Transverse colon (tissue), 4 donors: Measurements from ENCODE around the gene IDUA. TPM values are rescaled to one million over a fixed set of nuclear protein-coding genes. Genes with fewer than 3 reads are reported as not detected.

Experiments
- DNase-seq: peaks from one replicate; pipeline ENCODE4 v3.0.0-alpha.2; 2019
- H3K27ac ChIP-seq, 4 donors: fragments of 200-600 bp; sonication (generic); 2 replicates each; pipeline ENCODE4 v1.5.1; 2016 to 2018; ENCODE audit warnings: inconsistent platforms in 4 of 4
- H3K27me3 ChIP-seq: fragments of 200-600 bp; sonication (generic); 2 replicates; pipeline ENCODE4 v1.5.1; 2017; ENCODE audit warnings: inconsistent platforms
- H3K36me3 ChIP-seq, 4 donors: fragments of 200-600 bp; sonication (generic); 2 replicates each; pipeline ENCODE4 v1.5.1; 2017 to 2019; ENCODE audit warnings: inconsistent platforms in 4 of 4
- H3K4me1 ChIP-seq, 4 donors: fragments of 200-600 bp; sonication (generic); 2 replicates each; pipeline ENCODE4 v1.5.1; 2017 to 2020; ENCODE audit warnings: inconsistent platforms in 4 of 4
- H3K4me3 ChIP-seq, 4 donors: fragments of 200-600 bp; sonication (generic); 1 replicate in 1 of 4; 2 replicates in 3 of 4; pipeline versions ENCODE4 v1.5.1 to v1.6.1; 2017 to 2019; ENCODE audit warnings: inconsistent platforms in 4 of 4
- H3K9me3 ChIP-seq, 2 donors: fragments of 200-600 bp; sonication (generic); 2 replicates each; pipeline ENCODE4 v1.5.1; 2017 to 2019; ENCODE audit warnings: inconsistent platforms in 2 of 2
- EP300 ChIP-seq: sonication (generic); formaldehyde crosslinking; IDR thresholded peaks from one replicate; pipeline ENCODE4 v1.6.1; 2017; ENCODE audit warnings: antibody characterized with exemption, low read depth
- POLR2A ChIP-seq: fragments of 450-650 bp; IDR thresholded peaks from one replicate; pipeline ENCODE4 v1.6.1; 2016; ENCODE audit warnings: antibody characterized with exemption, mild to moderate bottlenecking, moderate library complexity
- POLR2AphosphoS5 ChIP-seq, 3 donors: sonication (generic); formaldehyde crosslinking; IDR thresholded peaks; one replicate each; pipeline ENCODE4 v1.6.1; 2016; ENCODE audit warnings: antibody characterized with exemption in 3 of 3
- WGBS, 2 donors: methylation state at CpG; one replicate each; pipeline ENCODE4 v1.1.5; 2018; ENCODE audit warnings: low coverage in 1 of 2; 5-methylcytosine and 5-hydroxymethylcytosine counted together
- in situ Hi-C, 4 donors: fragments of 200-750 bp; cut with MboI; loops; one replicate each; pipeline versions ENCODE4 v1.15.0 to v1.15.1; 2017; ENCODE audit warnings: low sequenced_read_pairs in 3 of 4, low pct_ligation_motif_present in 1 of 4, low pct_unique_long_range_greater_than_20kb in 1 of 4
- intact Hi-C: fragments of 100-400 bp; cut with DNase I; formaldehyde crosslinking; loops from one replicate; pipeline ENCODE4 v1.15.1; 2023; ENCODE audit warnings: low total_unique reads
- total RNA-seq, 4 donors: library from RNA; depleted of rRNA; stranded (reverse); fragments of >200 nt; gene quantifications; one replicate each; pipeline ENCODE4 v1.1.0, GENCODE V29; 2016
- TF ChIP-seq, protein P1 (sequence below), 5 experiments: fragments of 200-600 bp in 3 of 5; fragments of 450-650 bp in 2 of 5; sonication (generic) in 3 of 5; IDR thresholded peaks; 1 replicate in 2 of 5; 2 replicates in 3 of 5; pipeline ENCODE4 v1.5.1; 2016 to 2017; ENCODE audit warnings: antibody characterized with exemption in 5 of 5, inconsistent platforms in 3 of 5, mild to moderate bottlenecking in 2 of 5, moderate library complexity in 1 of 5

Gene IDUA
- total RNA-seq, 4 donors from 2014 or later, result 25.9 to 78.6 (median 40.4) TPM

DNA sequence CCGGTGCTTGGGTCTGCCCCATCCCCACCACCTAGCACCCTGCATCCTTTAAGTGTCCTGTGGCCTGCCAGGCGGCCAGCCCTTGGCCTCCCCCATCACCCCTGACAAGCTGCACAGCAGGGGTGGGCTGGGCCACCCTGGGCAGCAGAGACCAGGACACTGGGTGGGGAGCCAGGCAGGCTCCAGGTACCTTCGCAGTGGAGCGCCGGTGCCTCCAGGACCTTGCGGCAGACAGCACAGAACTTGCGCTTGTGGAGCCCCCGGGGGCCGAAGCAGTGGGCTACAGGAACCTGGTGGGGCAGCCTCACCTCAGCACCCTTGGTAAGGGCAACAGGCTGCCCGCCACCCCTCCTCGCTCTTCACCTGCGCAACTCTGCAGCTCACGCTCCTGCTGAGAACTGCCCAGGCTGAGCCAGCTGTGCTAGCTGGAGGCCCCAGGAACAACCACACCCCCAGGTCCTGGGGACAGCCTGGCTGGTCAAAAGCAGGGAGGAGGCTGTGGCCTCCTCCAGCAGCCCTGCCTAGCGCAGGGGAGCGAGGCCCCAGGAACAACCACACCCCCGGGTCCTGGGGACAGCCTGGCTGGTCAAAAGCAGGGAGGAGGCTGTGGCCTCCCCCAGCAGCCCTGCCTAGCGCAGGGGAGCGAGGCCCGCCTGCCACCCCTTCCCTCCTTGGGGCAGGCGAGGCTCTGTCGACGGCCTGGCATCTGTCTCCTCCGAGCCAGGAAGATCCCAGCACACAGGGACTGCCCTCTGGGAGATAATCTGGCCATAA lies 18.0 kb upstream of the IDUA start:
- peaks cover 0 to 8% (median 0%) of the 10 kb centered on the region in 4 donors for H3K36me3 ChIP-seq
- WGBS, 2 donors, result 82% methylated on average over 22 of the region's 23 CpGs; no CpG with 5 or more reads in 1 of the 2 donors
- peak overlapping the region in 2 of 4 donors; percentile 22 to 57 for H3K27ac ChIP-seq
- in situ Hi-C loops (no loop called here), intact Hi-C loops (no loop called here)
- TF ChIP-seq POLR2A (no peak), POLR2AphosphoS5 (IDR thresholded peaks at IDR 0.05) (no peak), EP300 (no peak)
- TF ChIP-seq, protein P1, sequence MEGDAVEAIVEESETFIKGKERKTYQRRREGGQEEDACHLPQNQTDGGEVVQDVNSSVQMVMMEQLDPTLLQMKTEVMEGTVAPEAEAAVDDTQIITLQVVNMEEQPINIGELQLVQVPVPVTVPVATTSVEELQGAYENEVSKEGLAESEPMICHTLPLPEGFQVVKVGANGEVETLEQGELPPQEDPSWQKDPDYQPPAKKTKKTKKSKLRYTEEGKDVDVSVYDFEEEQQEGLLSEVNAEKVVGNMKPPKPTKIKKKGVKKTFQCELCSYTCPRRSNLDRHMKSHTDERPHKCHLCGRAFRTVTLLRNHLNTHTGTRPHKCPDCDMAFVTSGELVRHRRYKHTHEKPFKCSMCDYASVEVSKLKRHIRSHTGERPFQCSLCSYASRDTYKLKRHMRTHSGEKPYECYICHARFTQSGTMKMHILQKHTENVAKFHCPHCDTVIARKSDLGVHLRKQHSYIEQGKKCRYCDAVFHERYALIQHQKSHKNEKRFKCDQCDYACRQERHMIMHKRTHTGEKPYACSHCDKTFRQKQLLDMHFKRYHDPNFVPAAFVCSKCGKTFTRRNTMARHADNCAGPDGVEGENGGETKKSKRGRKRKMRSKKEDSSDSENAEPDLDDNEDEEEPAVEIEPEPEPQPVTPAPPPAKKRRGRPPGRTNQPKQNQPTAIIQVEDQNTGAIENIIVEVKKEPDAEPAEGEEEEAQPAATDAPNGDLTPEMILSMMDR (IDR thresholded peaks at IDR 0.05), result no peak
- H3K4me1 ChIP-seq, result peaks cover 11 to 50% (median 38%) of the 10 kb centered on the region in 4 donors
- H3K9me3 ChIP-seq, result no peaks in the 10 kb centered on the region
- no peaks in the 10 kb centered on the region for H3K27me3 ChIP-seq
- no peak overlapping the region for H3K4me3 ChIP-seq
- DNase-seq, result no peak

DNA sequence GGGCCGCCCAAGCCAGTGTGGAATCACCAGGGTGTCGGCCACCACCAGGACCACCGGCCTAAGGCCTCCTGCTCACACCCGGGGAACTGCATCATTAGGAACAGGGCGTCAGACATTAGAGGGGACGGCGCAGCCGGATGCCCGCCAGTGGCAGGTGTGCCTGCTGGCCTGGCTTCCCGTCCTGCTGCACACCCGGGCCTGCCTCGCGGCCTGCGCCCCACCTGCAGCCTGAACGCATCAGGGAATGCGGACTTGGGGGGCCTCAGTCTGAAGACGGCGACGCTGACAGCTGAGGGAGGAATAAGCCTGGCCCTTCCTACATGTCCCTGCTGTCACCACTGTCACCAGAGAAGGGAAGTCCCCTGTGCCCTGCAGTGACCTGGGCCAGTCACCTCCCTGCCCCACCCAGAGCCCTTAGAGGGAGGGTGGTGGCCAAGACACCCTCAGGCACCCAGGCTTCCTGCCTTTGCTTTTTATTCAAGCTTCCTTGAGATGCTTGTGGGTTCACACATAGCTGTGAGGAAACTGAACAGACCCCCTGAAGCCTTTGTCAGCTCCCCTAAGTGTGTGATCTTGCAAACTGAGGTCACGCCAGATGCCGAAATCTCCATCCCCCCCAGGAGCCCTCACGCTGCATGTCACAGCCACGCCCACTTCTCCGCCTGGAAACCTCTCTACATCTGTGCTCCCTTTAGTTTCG lies 16.6 kb upstream of the IDUA start:
- peaks cover 11 to 53% (median 40%) of the 10 kb centered on the region in 4 donors for H3K4me1 ChIP-seq
- H3K27ac ChIP-seq, result peak overlapping the region; percentile 82 to 89 (median 87)
- H3K4me3 ChIP-seq, result no peak overlapping the region
- 60 to 86% methylated on average over 1 to 17 of the region's 25 CpGs for WGBS, 2 donors
- H3K36me3 ChIP-seq, result peaks cover 0 to 8% (median 0%) of the 10 kb centered on the region in 4 donors
- in situ Hi-C loops, result no loop called here
- H3K27me3 ChIP-seq, result no peaks in the 10 kb centered on the region
- H3K9me3 ChIP-seq, result no peaks in the 10 kb centered on the region
- TF ChIP-seq POLR2AphosphoS5 (IDR thresholded peaks at IDR 0.05), result no peak
- TF ChIP-seq EP300, result no peak
- TF ChIP-seq POLR2A, result no peak
- TF ChIP-seq, protein P1 (IDR thresholded peaks at IDR 0.05), result no peak
- intact Hi-C loops, result no loop called here
- DNase-seq, result peak; percentile 41

DNA sequence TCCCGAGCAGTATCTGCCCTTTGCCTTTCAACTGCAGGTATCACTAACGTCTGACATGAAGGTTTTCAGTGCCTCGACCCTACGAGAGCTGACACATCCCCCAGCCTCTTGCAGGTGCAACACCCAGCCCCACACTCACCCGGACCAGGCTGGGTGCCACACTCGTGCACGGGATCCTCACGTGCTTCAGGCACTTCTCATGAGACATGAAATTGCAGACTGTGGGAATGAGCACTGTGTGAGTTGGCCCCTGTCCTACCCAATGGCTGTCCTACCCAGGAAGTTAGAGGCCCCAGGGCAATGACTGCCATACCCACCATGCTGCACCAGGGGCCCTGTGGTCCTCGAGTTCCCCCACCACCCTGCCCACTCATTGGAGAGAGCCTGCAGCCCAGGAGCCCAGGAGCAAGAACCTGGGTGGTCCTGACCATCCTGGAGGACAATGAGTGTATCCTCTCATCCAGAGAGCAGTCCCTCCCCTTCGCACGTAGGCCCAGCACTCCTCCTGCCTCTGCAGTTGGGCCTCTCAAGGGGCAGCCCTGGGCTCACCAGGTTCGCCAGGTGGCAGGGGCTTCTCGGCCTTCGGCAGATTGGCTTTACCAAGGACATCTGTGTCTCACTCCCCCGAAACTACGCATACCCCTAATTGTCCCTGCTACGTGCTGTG lies 15.9 kb upstream of the IDUA start:
- Histone ChIP-seq H3K36me3 (peaks cover 0 to 6% (median 0%) of the 10 kb centered on the region in 4 donors), H3K4me1 (peaks cover 11 to 53% (median 40%) of the 10 kb centered on the region in 4 donors), H3K4me3 (peak overlapping the region in 1 of 4 donors; percentile 27), H3K27ac (peak overlapping the region; percentile 82 to 89 (median 87)), H3K27me3 (no peaks in the 10 kb centered on the region), H3K9me3 (no peaks in the 10 kb centered on the region)
- peak; percentile 40 for DNase-seq
- WGBS, 2 donors, result 47% methylated on average over 17 of the region's 17 CpGs; no CpG with 5 or more reads in 1 of the 2 donors
- intact Hi-C loops, result no loop called here
- no peak for TF ChIP-seq EP300
- TF ChIP-seq, protein P1 (IDR thresholded peaks at IDR 0.05), result peak in 1 of 5 experiments; percentile 15
- no peak for TF ChIP-seq POLR2A
- TF ChIP-seq POLR2AphosphoS5 (IDR thresholded peaks at IDR 0.05), result no peak
- in situ Hi-C loops, result no loop called here
